Right lobe of liver (tissue), 6 donors: Measurements from ENCODE around the gene OR6B1. TPM values are rescaled to one million over a fixed set of nuclear protein-coding genes. Genes with fewer than 3 reads are reported as not detected.

ENCODE experiments used
- ATAC-seq, 4 donors: fragments of 200-7000 bp; cut with Tn5 transposase; one replicate each; pipeline ENCODE4 v1.9.1; 2020; ENCODE audit warnings: mild to moderate bottlenecking in 4 of 4, moderate library complexity in 4 of 4
- DNase-seq, 3 donors: peaks; one replicate each; pipeline ENCODE4 v3.0.0-alpha.2; 2020
- H3K27ac ChIP-seq, 3 donors: fragments of 200-600 bp; one replicate each; pipeline ENCODE4 v1.8.0; 2022
- H3K27me3 ChIP-seq, 2 donors: fragments of 200-600 bp; one replicate each; pipeline ENCODE4 v1.8.0; 2022
- H3K36me3 ChIP-seq, 4 donors: fragments of 200-600 bp; sonication (generic) in 1 of 4; one replicate each; pipeline versions ENCODE4 v1.5.1 to v1.8.0; 2017 to 2022; ENCODE audit warnings: control low read depth in 1 of 4
- H3K4me1 ChIP-seq, 4 donors: fragments of 200-600 bp; sonication (generic) in 1 of 4; one replicate each; pipeline versions ENCODE4 v1.5.1 to v1.8.0; 2017 to 2022; ENCODE audit warnings: control low read depth in 1 of 4
- H3K4me3 ChIP-seq, 3 donors: fragments of 200-600 bp; one replicate each; pipeline ENCODE4 v1.8.0; 2022
- H3K9me3 ChIP-seq, 4 donors: fragments of 200-600 bp; sonication (generic) in 1 of 4; one replicate each; pipeline versions ENCODE4 v1.5.1 to v1.8.0; 2017 to 2022; ENCODE audit warnings: control low read depth in 1 of 4
- POLR2A ChIP-seq: fragments of 450-650 bp; IDR thresholded peaks from one replicate; pipeline ENCODE4 v1.6.1; 2017; ENCODE audit warnings: antibody characterized with exemption, mild to moderate bottlenecking
- WGBS: methylation state at CpG from one replicate; pipeline ENCODE4 v1.1.6; 2018; ENCODE audit warnings: low coverage, low lambda C conversion rate; ENCODE audit not compliant: insufficient coverage; ENCODE audit errors: missing lambda C conversion rate; 5-methylcytosine and 5-hydroxymethylcytosine counted together
- intact Hi-C, 2 donors: fragments of 100-400 bp; cut with DNase I; formaldehyde crosslinking; loops; one replicate each; pipeline versions ENCODE4 v1.11.2 to v1.14.1; 2022
- total RNA-seq, 6 experiments: library from RNA; depleted of rRNA in 2 of 6; stranded (reverse); fragments of >200 nt in 2 of 6; fragmentation: NEBNext Ultra II Directional in 3 of 6; extraction: Animal tissue kit (Norgen Biotek cat#: 25700) in 3 of 6; gene quantifications; one replicate each; pipeline versions ENCODE4 v1.1.0 to v1.2.4, GENCODE V29; 2016 to 2023
- TF ChIP-seq, protein P1 (sequence below), 4 donors: fragments of 200-600 bp in 3 of 4; fragments of 450-650 bp in 1 of 4; IDR thresholded peaks; one replicate each; pipeline versions ENCODE4 v1.5.1 to v1.8.0; 2016 to 2022; ENCODE audit warnings: antibody characterized with exemption in 4 of 4, mild to moderate bottlenecking in 2 of 4
- donor health status: DM: no; HTN: yes; CAD: no.
- donor health status: DM: no; HTN: no; CAD: no.
- donor health status: DM: no; HTN: no; CAD: no.
- donor health status: DM: no; HTN: yes; CAD: no.
- donor health status: DM: no; HTN: yes; CAD: no.

The OR6B1 gene
- total RNA-seq, 6 experiments from 2014 or later: not detected

DNA sequence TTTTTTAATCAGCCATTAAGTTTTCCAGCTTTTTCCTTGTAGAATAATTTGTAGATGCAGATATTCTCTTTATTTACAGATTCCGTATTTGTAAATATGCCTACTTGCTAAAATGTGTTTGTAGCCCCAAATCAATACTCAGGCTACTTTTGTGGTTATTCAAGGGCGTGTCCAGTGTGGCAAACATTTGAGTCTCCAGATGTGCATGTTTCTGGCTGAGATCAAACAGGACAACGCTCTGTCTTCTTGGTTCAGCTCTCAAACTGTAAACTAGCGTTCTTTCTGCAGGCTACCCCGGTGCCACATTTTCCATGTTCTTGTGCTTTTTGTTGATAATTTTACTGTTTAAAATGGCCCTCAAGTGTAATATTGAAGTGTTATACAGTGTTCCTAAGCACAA lies 32.4 kb downstream of the OR6B1 start:
- 45% methylated on average over 5 of the region's 5 CpGs for WGBS
- no peak for ATAC-seq
- TF ChIP-seq POLR2A: no peak
- TF ChIP-seq, protein P1, sequence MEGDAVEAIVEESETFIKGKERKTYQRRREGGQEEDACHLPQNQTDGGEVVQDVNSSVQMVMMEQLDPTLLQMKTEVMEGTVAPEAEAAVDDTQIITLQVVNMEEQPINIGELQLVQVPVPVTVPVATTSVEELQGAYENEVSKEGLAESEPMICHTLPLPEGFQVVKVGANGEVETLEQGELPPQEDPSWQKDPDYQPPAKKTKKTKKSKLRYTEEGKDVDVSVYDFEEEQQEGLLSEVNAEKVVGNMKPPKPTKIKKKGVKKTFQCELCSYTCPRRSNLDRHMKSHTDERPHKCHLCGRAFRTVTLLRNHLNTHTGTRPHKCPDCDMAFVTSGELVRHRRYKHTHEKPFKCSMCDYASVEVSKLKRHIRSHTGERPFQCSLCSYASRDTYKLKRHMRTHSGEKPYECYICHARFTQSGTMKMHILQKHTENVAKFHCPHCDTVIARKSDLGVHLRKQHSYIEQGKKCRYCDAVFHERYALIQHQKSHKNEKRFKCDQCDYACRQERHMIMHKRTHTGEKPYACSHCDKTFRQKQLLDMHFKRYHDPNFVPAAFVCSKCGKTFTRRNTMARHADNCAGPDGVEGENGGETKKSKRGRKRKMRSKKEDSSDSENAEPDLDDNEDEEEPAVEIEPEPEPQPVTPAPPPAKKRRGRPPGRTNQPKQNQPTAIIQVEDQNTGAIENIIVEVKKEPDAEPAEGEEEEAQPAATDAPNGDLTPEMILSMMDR (IDR thresholded peaks at IDR 0.05): no peak
- Histone ChIP-seq H3K4me1 (no peaks in the 10 kb centered on the region), H3K9me3 (no peaks in the 10 kb centered on the region), H3K27ac (no peak overlapping the region), H3K4me3 (no peak overlapping the region), H3K27me3 (peaks cover 0 to 2% of the 10 kb centered on the region in 2 donors), H3K36me3 (no peaks in the 10 kb centered on the region)
- no peak for DNase-seq
- intact Hi-C loops: no loop called here

DNA sequence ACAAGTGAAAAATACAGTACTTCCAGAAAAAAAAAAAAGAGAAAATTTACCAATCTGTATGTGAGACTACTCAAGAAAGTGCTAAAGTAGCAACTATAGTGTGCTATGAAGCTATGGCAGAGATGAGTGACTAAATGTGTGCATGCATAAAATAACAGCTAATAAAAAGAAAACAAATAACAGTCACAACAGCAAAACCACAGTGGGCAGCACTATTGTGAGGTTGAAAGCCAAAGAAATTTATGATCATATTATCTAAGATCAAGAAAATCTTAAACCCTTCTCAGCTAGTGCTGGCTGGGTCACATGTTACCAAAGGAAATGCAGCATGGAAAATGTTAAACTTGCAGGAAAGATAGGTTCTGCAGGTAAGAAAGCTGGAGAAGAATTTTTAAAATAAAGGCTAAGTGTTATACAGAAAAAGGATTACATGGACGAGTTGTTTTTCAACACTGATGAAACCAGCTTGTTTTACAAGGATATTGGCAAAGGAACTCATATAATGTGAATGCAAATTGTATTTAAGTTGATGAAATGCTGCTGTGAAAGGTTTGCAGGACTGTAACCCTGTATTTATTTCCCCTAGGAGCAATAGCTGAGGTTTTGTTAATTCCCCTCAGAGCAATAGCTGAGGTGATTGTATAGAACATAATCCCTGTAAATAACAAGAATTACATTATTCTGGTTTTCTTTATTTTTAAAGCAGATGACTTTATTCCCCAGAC lies 33.0 kb downstream of the OR6B1 start:
- WGBS: 25% methylated on average over 1 of the region's 1 CpG
- no peaks in the 10 kb centered on the region for H3K4me1 ChIP-seq
- H3K4me3 ChIP-seq: no peak overlapping the region
- H3K27ac ChIP-seq: no peak overlapping the region
- H3K9me3 ChIP-seq: no peaks in the 10 kb centered on the region
- H3K36me3 ChIP-seq: no peaks in the 10 kb centered on the region
- ATAC-seq (no peak), DNase-seq (no peak)
- TF ChIP-seq POLR2A: no peak
- TF ChIP-seq, protein P1 (IDR thresholded peaks at IDR 0.05): no peak
- intact Hi-C loops: no loop called here
- H3K27me3 ChIP-seq: peaks cover 0 to 2% of the 10 kb centered on the region in 2 donors

DNA sequence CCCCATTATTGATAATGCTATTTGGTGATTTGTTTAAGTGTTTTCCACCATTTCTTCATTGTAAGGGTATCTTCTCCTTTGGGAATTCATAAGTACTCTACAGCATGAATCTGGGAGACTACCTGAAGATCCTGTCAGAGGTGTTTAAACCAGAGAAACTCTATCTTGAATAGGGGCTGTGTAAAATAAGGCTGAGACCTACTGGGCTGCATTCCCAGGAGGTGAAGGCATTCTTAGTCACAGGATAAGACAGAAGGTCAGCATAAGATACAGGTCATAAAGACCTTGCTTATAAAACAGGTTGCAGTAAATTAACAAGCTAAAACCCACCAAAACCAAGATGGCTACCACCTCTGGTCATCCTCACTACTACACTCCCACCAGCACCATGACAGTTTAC lies 35.3 kb downstream of the OR6B1 start:
- ATAC-seq (no peak), DNase-seq (no peak)
- H3K36me3 ChIP-seq: no peaks in the 10 kb centered on the region
- peaks cover 0 to 2% of the 10 kb centered on the region in 2 donors for H3K27me3 ChIP-seq
- TF ChIP-seq, protein P1 (IDR thresholded peaks at IDR 0.05): no peak
- no peak for TF ChIP-seq POLR2A
- no peak overlapping the region for H3K27ac ChIP-seq
- no peaks in the 10 kb centered on the region for H3K4me1 ChIP-seq
- no peak overlapping the region for H3K4me3 ChIP-seq
- H3K9me3 ChIP-seq: no peaks in the 10 kb centered on the region
- intact Hi-C loops: no loop called here

DNA sequence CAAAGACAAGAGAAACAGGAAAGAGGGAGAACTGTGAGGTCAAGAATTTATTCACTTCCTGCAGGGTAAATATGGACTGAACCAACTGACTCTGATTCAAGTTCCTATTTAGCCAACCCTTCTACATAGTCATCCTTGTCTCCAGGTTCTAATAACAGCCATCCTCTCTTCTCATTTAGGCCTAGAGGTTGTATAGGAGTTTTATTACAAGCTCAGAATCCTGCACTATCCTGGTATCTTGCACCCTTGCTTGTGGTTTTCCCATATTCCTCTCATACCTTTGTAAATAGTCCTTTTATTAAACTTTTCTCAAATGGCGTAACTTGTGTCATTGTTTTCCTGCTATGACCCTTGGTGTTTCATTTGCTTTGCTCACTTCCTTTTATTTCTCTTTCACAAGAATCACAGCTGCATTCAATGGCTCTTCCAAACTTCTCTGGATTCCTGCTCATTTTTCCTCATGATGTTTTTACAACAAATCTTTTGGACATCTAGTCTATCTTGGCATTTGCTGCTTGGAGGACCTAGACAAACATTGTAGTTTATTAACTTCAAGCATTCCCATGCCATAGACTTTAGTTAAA lies 36.3 kb downstream of the OR6B1 start:
- intact Hi-C loops: no loop called here
- H3K27me3 ChIP-seq: peaks cover 0 to 2% of the 10 kb centered on the region in 2 donors

More for the DNA sequence above, 36.3 kb downstream of the OR6B1 start:
- WGBS: 50% methylated on average over 1 of the region's 1 CpG
- Histone ChIP-seq H3K4me3 (no peak overlapping the region), H3K27ac (no peak overlapping the region), H3K4me1 (no peaks in the 10 kb centered on the region), H3K9me3 (no peaks in the 10 kb centered on the region), H3K36me3 (no peaks in the 10 kb centered on the region)
- DNase-seq (no peak), ATAC-seq (no peak)
- TF ChIP-seq, protein P1 (IDR thresholded peaks at IDR 0.05): no peak
- TF ChIP-seq POLR2A: no peak
